Central memory CD4-positive, alpha-beta T cell (primary cell): ENCODE data around the gene PID1.

Experiments
- DNase-seq: peaks from one replicate; pipeline ENCODE4 v3.0.0; 2022
- total RNA-seq, 3 experiments: gene quantifications; one replicate each; lab custom pipeline; 2026; lab: John Stamatoyannopoulos, UW

PID1 gene, protein sequence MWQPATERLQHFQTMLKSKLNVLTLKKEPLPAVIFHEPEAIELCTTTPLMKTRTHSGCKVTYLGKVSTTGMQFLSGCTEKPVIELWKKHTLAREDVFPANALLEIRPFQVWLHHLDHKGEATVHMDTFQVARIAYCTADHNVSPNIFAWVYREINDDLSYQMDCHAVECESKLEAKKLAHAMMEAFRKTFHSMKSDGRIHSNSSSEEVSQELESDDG
- total RNA-seq, result 0 reads per million in 3 experiments

DNA sequence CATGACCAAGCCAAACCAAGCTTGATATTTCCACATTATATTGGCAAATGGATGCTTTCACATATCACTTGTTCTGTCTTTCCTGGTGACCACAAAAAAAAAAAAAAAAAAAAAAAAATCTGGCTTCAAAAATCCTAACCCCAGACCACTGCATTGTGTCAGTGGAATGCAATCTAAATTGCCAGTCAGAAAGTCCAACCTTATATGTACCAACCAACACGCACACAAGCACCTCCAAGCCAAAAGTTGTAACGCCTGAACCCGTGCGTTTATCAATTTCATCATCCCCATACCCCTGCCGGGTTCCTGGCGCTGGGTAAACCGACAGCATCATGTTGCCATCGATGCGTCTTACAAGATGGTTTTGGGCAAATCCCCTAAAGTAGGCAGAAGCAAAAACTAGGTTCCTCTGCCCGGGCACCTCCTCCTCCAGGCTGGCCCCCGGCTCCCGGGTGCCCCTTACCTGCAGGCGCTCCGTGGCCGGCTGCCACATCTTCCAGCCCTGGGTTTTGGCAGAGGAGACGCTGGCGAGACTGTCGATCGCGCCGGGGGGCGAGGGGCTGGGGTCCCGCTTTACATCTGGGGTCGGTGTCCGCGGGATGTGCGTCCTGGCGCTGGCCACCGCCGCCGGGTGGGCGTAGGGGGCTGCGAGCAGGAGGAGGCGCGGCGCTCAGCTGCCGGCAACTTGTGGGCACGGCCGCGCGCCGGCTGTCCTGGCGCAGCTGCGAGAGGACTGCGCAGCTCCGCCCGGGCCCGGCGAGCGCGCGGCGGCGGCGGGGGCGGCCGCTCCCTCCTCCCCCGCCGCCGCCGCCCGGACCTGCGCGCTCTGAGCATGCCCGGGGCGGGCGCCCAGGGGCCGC, at the start of gene PID1:
Gene PID1 (minus strand): TSS at position 737 of the 860 bp plus-strand sequence. CDS start 244 bp downstream, at position 493.
- no peak for DNase-seq

DNA sequence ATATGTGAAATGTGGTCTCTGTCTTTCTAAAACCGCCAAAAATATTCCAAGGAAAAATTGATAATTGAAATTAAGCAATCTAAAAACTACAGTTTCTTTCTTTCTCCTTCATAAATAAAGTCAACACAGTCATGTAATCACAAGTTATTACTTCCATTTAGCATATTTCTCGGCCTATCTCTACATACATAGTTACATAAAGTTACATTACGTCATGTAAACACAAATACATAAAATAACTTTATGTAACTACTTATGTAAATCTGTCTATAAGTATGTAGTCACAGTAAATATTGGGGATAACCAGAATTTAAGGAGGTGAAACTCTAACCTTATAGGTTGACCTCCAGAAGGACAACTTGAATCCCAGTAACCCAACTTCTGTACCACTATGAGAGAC, 48.5 kb upstream of the PID1 start:
- no peak for DNase-seq

DNA sequence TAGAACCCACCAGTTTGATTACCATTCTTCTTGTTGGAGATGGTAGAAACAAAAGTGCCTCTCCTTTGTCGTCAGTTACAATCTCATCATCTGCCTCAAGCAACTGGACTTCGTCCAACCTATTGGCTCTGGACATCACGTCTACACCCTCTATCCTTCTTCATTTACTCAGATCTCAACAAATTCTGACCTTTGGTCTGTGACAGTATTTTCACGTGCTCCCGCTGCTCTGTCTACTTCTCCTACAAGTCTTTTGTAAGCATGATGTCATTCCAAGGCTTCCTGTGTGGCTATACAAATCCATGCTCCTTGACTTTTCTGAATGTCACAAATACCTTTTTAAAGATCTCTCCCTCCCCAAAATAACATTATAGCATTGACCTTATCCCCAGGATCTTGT, 43.0 kb upstream of the PID1 start:
- no peak for DNase-seq

DNA sequence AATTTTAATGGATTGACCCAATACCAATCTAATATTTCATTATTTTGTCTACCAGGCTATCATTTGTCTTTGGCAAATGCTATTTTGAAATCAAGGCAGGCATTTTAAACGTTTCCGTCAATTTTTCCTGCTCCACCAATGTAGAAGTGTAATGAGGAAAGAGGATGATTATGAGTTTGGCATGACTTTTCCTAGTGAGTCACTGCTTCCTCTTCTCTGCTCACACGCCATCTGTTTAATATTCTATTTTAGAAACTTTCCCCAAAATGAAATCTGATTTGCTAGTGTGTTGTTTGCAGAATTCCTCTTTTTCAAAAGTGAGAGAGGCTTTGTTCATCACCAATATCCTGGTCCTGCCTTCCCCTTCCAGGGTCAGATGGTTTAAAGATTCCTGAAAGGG, 42.5 kb upstream of the PID1 start:
- DNase-seq, result no peak

DNA sequence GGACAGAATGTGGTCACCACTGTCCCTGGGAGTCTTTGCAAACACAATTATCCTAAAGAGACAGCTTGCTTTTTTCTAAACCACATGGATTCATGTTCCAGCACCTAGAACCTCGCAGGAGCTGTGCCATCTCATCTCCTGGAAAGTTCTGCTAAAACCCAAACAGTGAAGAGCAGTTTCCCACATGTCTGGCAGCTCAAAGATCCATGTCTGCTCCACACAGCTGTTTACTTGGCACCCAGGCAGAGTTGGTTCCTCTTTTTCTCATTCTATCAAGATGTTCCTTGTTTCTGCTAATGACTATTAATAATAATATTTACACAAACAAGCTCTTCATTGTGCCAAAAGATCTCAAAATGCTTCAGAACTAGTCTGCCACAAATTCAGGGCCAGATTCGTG, 30.1 kb upstream of the PID1 start:
- no peak for DNase-seq

DNA sequence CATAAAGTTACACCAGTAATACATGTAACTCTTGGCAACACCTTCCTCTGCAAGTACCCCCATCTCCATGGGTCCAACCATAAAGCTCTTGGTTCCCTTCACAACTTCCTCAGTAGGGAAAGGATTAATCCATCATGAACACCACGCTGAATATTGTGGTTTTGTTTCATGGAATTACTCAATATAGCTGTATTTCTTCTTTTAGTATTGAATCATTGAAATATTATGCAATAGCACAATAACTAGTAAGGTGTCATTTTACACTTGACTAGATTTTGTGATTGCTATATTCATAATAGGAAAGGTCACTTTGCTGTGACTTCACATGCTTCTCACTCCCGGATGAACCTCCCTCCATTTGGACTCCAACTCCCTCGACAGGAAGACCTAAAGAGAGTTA, 29.7 kb upstream of the PID1 start:
- DNase-seq, result no peak

DNA sequence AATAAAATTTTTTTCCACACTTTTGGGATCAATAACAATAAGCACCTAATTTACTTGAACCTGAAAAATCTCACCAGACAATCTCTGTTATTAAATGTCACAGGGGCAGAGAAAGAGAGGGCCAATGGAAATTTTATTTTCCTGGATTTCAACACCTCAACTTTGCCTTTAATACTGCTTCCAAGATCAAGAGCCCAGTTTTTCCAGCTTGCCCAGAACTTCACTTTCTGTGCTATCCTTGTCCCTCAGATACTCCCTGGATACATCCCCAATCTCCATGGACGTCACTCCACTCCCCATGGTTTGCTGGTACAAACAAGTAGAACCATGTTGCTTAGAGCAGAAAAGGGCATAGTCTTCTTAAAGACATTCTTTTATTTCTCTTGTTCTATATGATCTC, 29.3 kb upstream of the PID1 start:
- no peak for DNase-seq

DNA sequence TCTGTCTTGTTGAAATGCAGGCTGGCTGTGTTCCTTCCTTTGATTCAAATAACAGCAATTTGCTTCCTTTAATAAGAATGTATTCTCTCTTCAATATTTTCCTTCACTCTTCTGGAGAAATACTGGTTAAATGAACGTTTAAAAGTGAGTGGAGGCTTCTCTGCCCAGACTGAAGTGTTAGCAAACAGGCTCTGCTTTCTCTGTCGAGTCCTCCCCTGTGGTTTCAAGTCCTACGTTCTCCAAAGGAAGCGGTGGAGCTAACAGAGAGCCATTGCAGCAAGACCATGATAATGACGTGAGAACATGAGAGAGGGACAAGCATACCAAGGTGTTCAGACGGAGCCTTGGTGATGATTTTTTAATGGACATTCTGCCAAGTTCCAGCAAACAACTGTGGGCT, 26.2 kb upstream of the PID1 start:
- no peak for DNase-seq

DNA sequence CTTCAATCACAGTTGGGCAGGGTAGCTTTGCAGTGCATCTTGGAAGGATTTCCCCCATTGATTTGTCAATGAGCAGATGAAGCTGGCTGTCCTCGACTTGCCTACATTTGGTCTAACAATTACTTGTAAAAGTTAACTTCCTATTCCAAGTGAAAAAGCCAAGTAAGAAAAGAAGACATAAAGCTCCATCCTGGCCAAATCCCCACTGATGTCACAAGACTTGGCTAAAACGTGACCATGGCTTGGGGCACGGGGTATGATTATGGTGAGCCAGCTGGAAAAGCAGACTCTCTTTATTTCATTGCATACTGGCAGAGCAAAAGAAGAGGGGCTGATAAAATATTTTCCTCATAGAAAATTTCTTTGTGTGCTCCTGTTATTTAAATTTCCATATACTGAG, 25.4 kb upstream of the PID1 start:
- no peak for DNase-seq

DNA sequence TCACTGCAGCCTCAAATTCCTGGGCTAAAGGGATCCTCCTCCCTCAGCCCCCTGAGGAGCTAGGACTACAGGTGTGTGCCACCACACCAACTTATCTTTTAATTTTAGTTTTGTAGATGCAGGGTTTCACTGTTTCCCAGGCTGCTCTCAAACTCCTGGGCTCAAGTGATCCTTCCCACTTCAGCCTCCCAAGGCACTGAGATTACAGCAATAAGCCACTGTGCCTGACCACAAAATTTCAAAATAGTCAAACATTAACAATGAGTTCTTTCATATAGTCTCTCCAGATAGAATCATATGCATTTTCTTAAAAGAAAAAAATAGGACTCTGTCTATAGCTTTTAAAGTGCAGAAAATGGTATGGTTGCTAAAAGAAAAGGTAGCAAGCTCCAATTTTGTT, 24.9 kb upstream of the PID1 start:
- DNase-seq, result no peak

DNA sequence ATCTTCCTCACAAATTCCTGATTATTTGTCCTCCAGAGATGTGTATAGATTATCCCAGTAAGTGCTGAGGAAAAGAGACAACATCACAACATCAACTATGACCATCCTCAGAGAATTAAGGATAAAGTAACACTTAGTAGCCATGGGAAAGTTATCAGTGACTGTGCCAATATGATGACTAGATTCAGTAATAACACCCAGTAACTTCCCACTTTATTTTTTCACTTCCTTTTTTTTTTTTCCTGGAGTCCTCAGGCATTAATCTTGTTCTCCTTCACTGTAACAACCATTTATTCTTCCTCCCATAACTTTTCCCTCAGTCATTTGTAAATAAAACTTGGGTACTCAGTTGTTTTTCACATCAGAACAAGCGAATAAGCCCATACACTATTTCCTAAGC, 16.7 kb upstream of the PID1 start:
- no peak for DNase-seq

DNA sequence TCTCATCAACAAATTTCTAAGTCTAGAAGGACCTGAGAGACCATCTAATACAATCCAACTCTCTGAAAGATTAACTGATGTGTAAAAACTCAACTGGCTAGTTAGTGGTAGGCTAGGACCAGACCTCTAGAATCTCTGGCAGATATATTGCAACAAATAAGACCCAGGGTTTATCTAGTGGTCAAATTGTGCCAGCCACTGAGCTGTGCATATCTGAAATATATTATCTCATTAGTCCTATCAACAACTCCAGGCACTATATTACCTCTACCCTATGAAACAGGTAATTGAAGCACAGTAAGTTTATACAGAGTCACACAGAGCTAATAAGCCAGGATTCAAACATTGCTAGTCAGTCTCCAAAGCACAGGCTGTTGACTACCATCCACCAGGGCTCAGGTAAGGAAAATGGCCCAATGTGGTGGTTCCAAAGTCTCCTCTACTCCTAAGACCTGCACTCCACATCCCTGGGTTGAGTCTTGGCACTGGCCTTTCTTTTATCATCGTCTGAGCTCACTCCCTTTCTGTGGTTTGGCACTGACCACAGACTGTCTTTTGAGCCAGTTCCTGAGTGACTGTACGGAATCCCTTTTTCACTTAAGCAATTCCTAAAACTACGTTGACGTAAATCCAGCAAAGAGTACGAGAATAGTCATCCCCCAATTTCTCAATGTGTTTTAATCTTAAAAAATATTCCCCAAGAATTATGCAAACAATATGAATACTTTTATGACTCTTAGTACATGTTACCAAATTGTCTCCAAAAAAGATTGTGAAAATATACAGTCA, 11.9 kb upstream of the PID1 start:
- no peak for DNase-seq

DNA sequence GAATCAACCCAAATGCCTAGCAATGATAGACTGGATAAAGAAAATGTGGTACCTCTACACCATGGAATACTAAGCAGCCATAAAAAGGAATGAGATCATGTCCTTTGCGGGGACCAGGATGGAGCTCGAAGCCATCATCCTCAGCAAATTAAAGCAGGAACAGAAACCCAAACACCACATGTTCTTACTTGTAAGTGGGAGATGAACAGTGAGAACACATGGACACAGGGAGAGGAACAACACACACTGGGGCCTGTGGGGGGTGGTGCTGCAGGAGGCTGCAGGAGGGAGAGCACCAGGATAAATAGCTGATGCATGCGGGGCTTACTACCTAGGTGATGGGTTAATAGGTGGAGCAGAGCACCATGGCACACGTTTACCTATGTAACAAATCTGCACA, 8.4 kb upstream of the PID1 start:
- no peak for DNase-seq

DNA sequence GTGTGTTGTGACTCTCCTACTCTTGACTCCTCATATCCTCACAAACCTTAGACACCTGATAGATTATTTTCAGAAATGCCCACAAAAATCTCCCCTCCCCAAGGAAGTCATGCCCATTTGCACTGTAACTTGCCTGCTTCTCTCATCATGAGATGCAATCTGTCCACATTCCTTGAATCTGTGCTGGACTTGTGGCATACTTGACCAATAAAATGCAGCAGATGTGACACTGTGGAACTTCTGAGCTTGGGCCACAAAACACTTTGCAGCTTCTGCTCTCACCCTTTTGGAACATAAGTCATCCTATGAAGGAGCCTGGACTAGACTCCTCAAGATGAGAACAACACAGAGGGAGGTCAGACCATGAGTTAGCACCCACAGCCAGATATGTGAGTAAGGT, 4.4 kb upstream of the PID1 start:
- DNase-seq, result no peak

DNA sequence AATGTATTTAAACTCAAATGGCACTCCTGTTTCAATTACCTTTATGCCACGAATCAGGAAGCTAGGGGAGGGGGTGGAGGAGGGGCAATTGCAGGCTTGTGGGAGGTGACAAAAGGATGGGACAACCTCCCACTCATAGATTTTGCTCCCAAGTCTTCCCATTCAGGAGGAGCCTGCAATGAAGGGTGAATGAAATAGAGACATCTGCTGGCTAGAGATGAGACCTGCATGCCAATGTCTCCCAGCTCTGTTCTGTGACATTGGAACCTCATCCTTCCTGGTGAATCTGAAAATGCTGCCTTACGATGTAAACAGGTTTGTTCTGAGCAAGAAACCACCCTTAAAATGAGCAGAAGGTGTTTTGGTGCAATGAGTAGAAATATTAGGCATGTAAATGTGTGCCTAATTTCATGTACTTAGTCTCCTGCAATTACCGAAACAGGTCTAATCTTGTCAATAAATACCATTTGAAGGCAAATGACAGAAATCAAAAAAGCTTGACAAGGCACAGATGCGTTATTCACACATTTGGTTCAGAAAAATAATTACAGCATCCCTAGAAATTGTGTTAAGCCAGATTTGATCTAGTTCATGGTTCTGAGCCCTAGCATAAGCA, 2.7 kb upstream of the PID1 start:
- no peak for DNase-seq

DNA sequence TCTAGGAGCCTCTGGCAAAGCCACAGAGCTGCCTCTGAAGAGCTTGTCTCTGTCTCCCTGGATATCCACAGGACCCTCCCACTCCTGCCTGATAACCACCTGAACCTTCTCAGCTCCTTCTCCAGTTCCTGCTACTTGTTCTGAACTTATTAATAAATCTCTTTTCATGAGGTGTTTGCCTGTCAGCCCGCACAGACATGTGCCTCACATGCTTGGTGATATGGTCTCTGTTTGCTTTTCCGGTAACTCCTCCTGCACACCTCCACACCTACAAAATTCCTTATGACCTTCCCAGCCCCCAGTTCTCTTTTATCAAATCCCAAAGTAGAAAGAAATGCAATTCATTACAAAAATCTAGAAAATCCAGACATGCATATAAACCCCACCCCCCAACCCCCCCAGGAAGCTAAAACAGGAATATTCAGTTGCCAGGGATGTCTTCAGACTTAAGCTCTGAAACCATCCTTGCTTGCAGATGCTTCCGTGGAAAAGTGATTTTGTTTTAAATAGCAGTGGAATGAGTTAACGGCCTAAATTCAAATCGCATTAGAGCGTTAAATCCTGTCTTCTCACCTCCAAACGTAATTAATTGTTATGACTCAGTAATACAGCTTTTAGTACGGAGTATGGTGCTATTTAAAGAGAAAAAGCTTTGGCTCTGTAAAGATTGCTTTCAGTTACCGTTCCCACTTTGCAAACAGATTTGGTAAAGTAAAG, 2.1 kb upstream of the PID1 start:
- DNase-seq, result no peak

DNA sequence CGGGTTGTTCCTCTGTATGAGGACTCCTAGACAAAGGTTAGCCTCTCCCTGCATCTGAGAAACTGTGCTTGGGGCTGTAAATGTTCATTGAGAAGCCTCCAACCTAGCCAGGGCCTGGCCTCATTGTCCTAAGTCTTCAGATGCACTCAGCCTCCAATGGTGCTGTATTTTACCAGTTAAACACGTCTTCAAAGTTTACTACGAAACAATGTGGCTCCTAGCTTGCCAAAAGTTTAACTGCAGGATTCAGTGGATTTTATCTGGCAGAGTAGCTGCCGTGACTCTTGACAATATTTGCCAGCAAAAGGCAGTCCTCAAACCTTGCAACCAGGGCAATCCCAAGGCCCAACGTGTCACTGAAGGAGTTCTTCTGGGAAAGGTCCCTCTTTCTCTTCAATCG, 1.1 kb downstream of the PID1 start:
- DNase-seq, result no peak

DNA sequence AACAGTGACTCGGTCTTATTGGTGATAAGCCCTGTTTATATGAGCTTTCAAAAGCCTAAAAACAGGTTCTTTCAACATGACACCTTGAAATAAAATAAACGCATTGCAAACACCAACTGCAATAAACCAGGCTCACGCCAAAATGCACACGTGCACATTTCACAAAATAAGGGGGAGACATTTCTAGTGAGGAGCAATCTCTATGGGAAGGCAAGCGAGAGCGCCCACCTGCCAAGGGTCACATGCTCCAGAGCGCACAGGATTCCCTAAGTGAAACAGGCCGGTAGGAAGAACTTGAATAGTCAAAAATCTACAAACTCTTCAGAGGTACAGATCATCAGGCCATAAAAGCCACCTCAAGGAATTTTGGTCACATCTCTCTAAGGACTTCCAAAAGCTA, 1.9 kb downstream of the PID1 start:
- no peak for DNase-seq

DNA sequence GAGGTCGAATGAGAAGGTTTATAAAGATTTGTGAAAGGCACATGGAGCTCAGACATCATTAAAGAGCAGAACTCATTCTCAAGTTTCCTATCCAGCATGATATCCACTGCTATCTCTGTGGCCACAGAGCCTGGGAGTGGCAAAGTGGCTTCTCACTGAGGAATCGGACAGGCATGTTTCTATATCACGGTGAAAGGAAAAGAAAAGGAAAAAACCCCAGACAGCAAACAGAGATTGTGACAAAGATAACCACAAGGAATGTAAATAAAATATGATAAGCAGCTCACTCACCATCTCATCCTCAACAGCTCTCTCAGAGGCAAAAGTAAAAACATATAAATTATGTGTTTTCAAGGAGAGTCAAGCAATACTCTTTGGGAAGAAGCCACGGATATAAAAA, 2.5 kb downstream of the PID1 start:
- DNase-seq, result no peak

DNA sequence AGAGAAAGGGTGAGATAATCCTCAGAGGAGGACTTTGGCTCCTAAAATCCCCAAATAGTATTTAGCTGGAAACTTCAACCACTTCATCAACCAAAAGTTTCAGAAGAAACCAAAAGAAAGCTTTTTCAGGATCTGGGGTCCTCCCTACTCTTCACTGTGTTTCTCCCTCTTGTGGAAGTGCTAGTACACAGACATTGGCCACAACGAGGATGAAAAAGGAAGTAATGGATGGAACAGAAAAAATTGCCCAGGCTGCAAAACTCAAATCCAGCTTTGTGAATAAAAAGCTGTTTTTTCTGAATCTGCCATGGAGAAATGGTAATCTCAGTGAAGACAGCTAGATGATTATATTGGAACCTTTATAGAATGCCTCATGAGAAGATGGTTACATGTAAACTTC, 4.0 kb downstream of the PID1 start:
- no peak for DNase-seq

DNA sequence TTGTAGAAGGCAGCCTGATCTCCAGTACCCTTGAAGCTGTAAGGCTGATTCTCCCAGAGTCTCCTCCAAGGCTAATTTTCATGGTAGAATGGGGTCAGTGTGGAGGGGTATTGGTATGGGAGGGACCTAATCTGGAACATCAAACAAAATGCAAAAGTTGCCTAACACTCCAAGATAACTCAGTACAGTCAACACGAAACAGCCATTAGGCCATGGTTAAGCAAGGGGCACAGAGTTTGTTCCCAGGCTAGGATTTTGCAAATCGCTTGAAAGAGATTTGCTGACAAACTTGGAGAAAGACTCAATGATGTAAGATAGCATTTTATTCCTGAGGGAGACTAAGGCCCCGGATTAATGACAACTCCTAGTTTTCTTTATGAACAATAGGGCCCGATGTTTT, 5.4 kb downstream of the PID1 start:
- no peak for DNase-seq

DNA sequence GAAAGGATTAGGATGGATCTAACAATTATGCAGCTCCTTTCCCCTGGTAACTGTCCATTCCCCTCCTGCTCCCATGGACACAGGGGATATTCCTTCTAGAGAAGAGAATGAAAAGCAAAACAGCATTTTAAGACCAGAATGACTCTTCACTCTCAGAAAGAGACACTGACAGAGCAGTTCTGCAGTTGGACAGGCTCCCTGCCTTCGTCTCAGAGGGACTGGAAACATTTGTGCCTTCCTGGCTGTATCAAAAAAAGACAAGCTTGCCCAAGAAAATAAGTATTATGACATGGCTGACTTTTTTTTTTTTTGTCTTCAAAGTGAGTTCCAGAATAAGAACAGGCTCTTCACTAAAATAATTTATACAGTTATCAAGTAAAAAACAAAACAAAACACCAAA, 9.5 kb downstream of the PID1 start:
- DNase-seq, result no peak

DNA sequence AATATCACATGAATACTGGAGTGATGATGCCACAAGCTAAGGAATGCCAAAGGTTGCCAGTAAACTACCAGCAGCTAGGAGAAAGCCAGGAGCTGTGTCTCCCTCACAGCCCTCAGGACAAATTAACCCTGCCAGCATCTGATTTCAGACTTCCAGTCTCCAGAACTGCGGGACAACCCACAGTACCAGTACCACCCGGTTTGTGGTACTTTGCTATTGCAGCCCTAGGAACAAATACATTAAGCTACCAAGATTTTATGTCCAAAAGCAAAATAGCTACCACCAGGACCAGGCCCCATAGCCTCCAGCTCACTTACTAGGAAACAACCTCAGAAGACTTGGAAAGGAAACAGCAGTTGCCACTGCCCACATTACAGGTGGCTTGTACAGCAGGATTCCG, 10.0 kb downstream of the PID1 start:
- DNase-seq, result no peak
